K562 (cell line): ENCODE measurements around the gene FOXD2. TPM values are rescaled to one million over a fixed set of nuclear protein-coding genes. Genes with fewer than 3 reads are reported as not detected.

Experiments
- BHLHE40 ChIP-seq: IDR thresholded peaks from 2 replicates; pipeline ENCODE4 v1.6.1; 2011; ENCODE audit warnings: low read length, improper control_type of control experiment
- CREBBP ChIP-seq: IDR thresholded peaks from one replicate; pipeline ENCODE4 v1.6.1; 2012; ENCODE audit warnings: low read depth, mild to moderate bottlenecking, control low read depth, inconsistent platforms, low read length
- FOXA3 ChIP-seq, 2 experiments: fragments of 450-650 bp in 1 of 2; sonication (generic) in 1 of 2; formaldehyde crosslinking; IDR thresholded peaks in 1 of 2; conservative IDR thresholded peaks in 1 of 2; 2 replicates each; pipeline versions ENCODE4 v1.4.0 to v1.8.0; 2020 to 2022; ENCODE audit warnings: mild to moderate bottlenecking in 2 of 2, missing genetic modification reagents in 1 of 2
- HINFP ChIP-seq: fragments of 450-650 bp; conservative IDR thresholded peaks from 2 replicates; pipeline ENCODE4 v1.6.1; 2016; ENCODE audit warnings: missing genetic modification characterization, low read depth, mild to moderate bottlenecking, control low read depth, missing compliant biosample characterization
- KAT8 ChIP-seq: fragments of 450-650 bp; IDR thresholded peaks from 2 replicates; pipeline ENCODE4 v1.6.1; 2016; ENCODE audit warnings: low read depth, mild to moderate bottlenecking
- MBD1 ChIP-seq: fragments of 250-450 bp; sonication (Bioruptor Pico); IDR thresholded peaks from 2 replicates; pipeline ENCODE4 v1.8.0; 2022; ENCODE audit warnings: inconsistent platforms
- MTF1 ChIP-seq: fragments of 250-450 bp; sonication (Bioruptor Pico); IDR thresholded peaks from 2 replicates; pipeline ENCODE4 v1.9.0; 2021; ENCODE audit warnings: moderate library complexity, mild to moderate bottlenecking, inconsistent platforms, borderline replicate concordance
- MYNN ChIP-seq, 2 experiments: sonication (generic); formaldehyde crosslinking in 1 of 2; IDR thresholded peaks; 2 replicates each; pipeline versions ENCODE4 v1.5.0 to v1.6.1; 2016 to 2020; ENCODE audit warnings: antibody characterized with exemption in 1 of 2, missing genetic modification reagents in 1 of 2
- NFE2 ChIP-seq: IDR thresholded peaks from 2 replicates; pipeline ENCODE4 v1.6.1; 2014; ENCODE audit warnings: antibody characterized with exemption, low read depth
- NFE2L1 ChIP-seq: fragments of 450-650 bp; IDR thresholded peaks from 2 replicates; pipeline ENCODE4 v1.6.1; 2016; ENCODE audit warnings: missing genetic modification characterization, low read depth, mild to moderate bottlenecking, missing compliant biosample characterization, moderate library complexity, borderline replicate concordance
- NFYB ChIP-seq: IDR thresholded peaks from 2 replicates; pipeline ENCODE4 v1.6.1; 2011; ENCODE audit warnings: mild to moderate bottlenecking, moderate library complexity; ENCODE audit not compliant: insufficient read length; ENCODE audit errors: extremely low read depth
- PCBP2 ChIP-seq: fragments of 200-400 bp; formaldehyde crosslinking; IDR thresholded peaks from 2 replicates; pipeline ENCODE4 v1.6.1; 2018; ENCODE audit warnings: low read length, low read depth, mild to moderate bottlenecking, moderate library complexity; ENCODE audit not compliant: poor library complexity, severe bottlenecking
- POLR2AphosphoS5 ChIP-seq: IDR thresholded peaks from 2 replicates; pipeline ENCODE4 v1.6.1; 2011; ENCODE audit warnings: mild to moderate bottlenecking, low read depth, low read length, moderate library complexity; ENCODE audit not compliant: control insufficient read depth, insufficient read depth
- PURB ChIP-seq: sonication (generic); formaldehyde crosslinking; IDR thresholded peaks from 2 replicates; pipeline ENCODE4 v1.9.0; 2021; ENCODE audit warnings: low read depth, mild to moderate bottlenecking, missing genetic modification reagents
- RCOR1 ChIP-seq, 2 experiments: IDR thresholded peaks; 2 replicates each; pipeline ENCODE4 v1.6.1; 2012; ENCODE audit warnings: low read depth in 2 of 2, low read length in 2 of 2, borderline replicate concordance in 1 of 2, improper control_type of control experiment in 1 of 2
- SETDB1 ChIP-seq: IDR thresholded peaks from one replicate; pipeline ENCODE4 v1.6.1; 2012; ENCODE audit warnings: low read length, control low read depth, inconsistent platforms
- ZNF140 ChIP-seq: fragments of 250-450 bp; sonication (Bioruptor Pico); IDR thresholded peaks from 2 replicates; pipeline ENCODE4 v1.8.0; 2021; ENCODE audit warnings: moderate library complexity, mild to moderate bottlenecking, inconsistent platforms
- ZNF24 ChIP-seq: fragments of 450-650 bp; IDR thresholded peaks from 2 replicates; pipeline ENCODE4 v1.6.1; 2016
- ZNF79 ChIP-seq: fragments of 250-450 bp; sonication (Bioruptor Pico); IDR thresholded peaks from 2 replicates; pipeline ENCODE4 v1.4.0; 2020; ENCODE audit warnings: low read depth, mild to moderate bottlenecking, moderate library complexity
- ZSCAN29 ChIP-seq: fragments of 450-650 bp; IDR thresholded peaks from 2 replicates; pipeline ENCODE4 v1.6.1; 2017
- polyA plus RNA-seq, 8 experiments: library from polyadenylated mRNA; depleted of rRNA in 4 of 8; stranded (reverse) in 5 of 8; unstranded in 3 of 8; fragments of >200 nt; fragmentation: Nextera tagmentation in 2 of 8; fragmentation: Illumina TruSeq in 1 of 8; extraction: Ambion mirVana in 2 of 8; extraction: Trizol in 1 of 8; gene quantifications; 2 replicates each; pipeline versions ENCODE4 v1.2.1 to v1.2.3, GENCODE V29; 2011 to 2014; ENCODE audit warnings: inconsistent platforms in 1 of 8, missing spikeins in 1 of 8
- total RNA-seq, 7 experiments: library from RNA; depleted of rRNA in 6 of 7; stranded (reverse); fragments of >200 nt in 6 of 7; fragmentation: Illumina TruSeq in 2 of 7; extraction: Trizol in 2 of 7; gene quantifications; 2 replicates each; pipeline versions ENCODE4 v1.2.1 to v1.2.3, GENCODE V29; 2011 to 2021; ENCODE audit warnings: low replicate concordance in 1 of 7
- TF ChIP-seq, protein P1 (sequence below): fragments of 450-650 bp; formaldehyde crosslinking; conservative IDR thresholded peaks from 2 replicates; pipeline ENCODE4 v1.4.0; 2022; ENCODE audit warnings: mild to moderate bottlenecking, missing genetic modification characterization
- TF ChIP-seq, protein P2 (sequence below): fragments of 450-650 bp; formaldehyde crosslinking; IDR thresholded peaks from 2 replicates; pipeline ENCODE4 v1.4.0; 2020; ENCODE audit warnings: mild to moderate bottlenecking, mixed read lengths

The FOXD2 gene
- total and polyA plus RNA-seq, 9 of the 15 experiments (the other 6 are each of a cell fraction or from before 2014, with no cell fraction given), result 0.06 to 1.2 (median 0.22) TPM

DNA sequence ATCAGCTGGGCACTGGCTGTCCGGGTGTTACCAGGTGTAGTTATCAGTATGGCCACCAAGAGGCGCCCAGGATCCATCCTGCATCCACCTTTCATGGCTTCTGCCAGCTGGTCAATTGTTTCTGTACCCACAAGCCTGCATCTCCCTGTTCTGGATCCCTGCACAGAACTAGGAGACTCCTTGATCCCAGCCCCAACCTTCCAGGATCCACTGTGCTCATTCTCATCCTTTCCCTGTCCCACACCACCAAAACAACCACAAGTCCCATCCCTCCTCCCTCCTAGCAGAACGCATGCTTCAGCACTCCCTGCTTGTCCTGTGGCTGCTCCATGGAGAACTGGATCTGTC lies 49.0 kb upstream of the FOXD2 start (continued):
- TF ChIP-seq, protein P1, sequence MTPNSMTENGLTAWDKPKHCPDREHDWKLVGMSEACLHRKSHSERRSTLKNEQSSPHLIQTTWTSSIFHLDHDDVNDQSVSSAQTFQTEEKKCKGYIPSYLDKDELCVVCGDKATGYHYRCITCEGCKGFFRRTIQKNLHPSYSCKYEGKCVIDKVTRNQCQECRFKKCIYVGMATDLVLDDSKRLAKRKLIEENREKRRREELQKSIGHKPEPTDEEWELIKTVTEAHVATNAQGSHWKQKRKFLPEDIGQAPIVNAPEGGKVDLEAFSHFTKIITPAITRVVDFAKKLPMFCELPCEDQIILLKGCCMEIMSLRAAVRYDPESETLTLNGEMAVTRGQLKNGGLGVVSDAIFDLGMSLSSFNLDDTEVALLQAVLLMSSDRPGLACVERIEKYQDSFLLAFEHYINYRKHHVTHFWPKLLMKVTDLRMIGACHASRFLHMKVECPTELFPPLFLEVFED (CRISPR knock-in tag), result no peak
- TF ChIP-seq ZNF24, result no peak
- TF ChIP-seq PURB (CRISPR knock-in tag), result no peak
- no peak for TF ChIP-seq HINFP (tag)
- TF ChIP-seq NFE2, result no peak
- no peak for TF ChIP-seq NFE2L1 (tag)
- 0 out of 2 replicates have a peak, but pooled peaks have one; percentile 49 for TF ChIP-seq MYNN (IDR thresholded peaks at IDR 0.05)
- TF ChIP-seq MYNN (CRISPR knock-in tag; IDR thresholded peaks at IDR 0.05), result no peak
- no peak for TF ChIP-seq ZNF79
- TF ChIP-seq BHLHE40, result no peak
- TF ChIP-seq MBD1 (CRISPR knock-in tag), result no peak
- TF ChIP-seq MTF1, result no peak
- TF ChIP-seq, protein P2, sequence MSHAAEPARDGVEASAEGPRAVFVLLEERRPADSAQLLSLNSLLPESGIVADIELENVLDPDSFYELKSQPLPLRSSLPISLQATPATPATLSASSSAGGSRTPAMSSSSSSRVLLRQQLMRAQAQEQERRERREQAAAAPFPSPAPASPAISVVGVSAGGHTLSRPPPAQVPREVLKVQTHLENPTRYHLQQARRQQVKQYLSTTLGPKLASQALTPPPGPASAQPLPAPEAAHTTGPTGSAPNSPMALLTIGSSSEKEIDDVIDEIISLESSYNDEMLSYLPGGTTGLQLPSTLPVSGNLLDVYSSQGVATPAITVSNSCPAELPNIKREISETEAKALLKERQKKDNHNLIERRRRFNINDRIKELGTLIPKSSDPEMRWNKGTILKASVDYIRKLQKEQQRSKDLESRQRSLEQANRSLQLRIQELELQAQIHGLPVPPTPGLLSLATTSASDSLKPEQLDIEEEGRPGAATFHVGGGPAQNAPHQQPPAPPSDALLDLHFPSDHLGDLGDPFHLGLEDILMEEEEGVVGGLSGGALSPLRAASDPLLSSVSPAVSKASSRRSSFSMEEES, result no peak
- no peak for TF ChIP-seq SETDB1
- no peak for TF ChIP-seq CREBBP
- TF ChIP-seq PCBP2, result no peak
- no peak for TF ChIP-seq ZNF140 (CRISPR knock-in tag)
- TF ChIP-seq RCOR1 (IDR thresholded peaks at IDR 0.05; ENCODE audit: borderline replicate concordance in 1 of 2, low read depth in 2 of 2, low read length in 2 of 2), result 0 out of 4 replicates have a peak, but pooled peaks of 1 of the 2 experiments have one; percentile 46
- no peak for TF ChIP-seq POLR2AphosphoS5
- TF ChIP-seq KAT8, result no peak
- TF ChIP-seq FOXA3 (CRISPR knock-in tag; conservative IDR thresholded peaks at IDR 0.05 in 1 of 2, IDR thresholded peaks at IDR 0.05 in 1 of 2), result no peak
- TF ChIP-seq ZSCAN29, result no peak
- no peak for TF ChIP-seq NFYB
